ENCODE data around the gene PYROXD2.

GRCh38 chr10:98410759-98411158 is 4.2 kb downstream of the PYROXD2 start:
- TF ChIP-seq RXRA (IDR thresholded peaks at IDR 0.05; ENCODE audit: insufficient read depth, low read depth, low read length): no peak
- no peak for TF ChIP-seq SRF (IDR thresholded peaks at IDR 0.05; ENCODE audit: low read depth, low read length)
- TF ChIP-seq EP300 (IDR thresholded peaks at IDR 0.05; ENCODE audit: borderline replicate concordance in 1 of 2, low read depth in 2 of 2, low read length in 2 of 2): no peak
- TF ChIP-seq CTCF (IDR thresholded peaks at IDR 0.05; ENCODE audit: control extremely low read depth in 1 of 3, insufficient read depth in 1 of 3, low read depth in 1 of 3, low read length in 3 of 3): no peak
- no peak for TF ChIP-seq RFX5 (IDR thresholded peaks at IDR 0.05; ENCODE audit: borderline replicate concordance, low read depth, low read length)
- no peak for TF ChIP-seq EZH2 (IDR thresholded peaks at IDR 0.05; ENCODE audit: low read depth, low read length, severe bottlenecking)

Data from H1 (cell line).